ENCODE results near the gene BCS1L. TPM values are rescaled to one million over a fixed set of nuclear protein-coding genes. Genes with fewer than 3 reads are reported as not detected.

The BCS1L gene
- total and polyA plus RNA-seq, 2 of the 8 experiments (the other 6 are each of a cell fraction or from before 2014, with no cell fraction given): 23.7 to 37.1 TPM

- H4K5ac ChIP-seq (ENCODE audit: insufficient read length, low read depth, low read length): no peak overlapping the region
These were observed 36.7 kb upstream of the BCS1L start for GRCh38 chr2:218622606-218623365.

More at GRCh38 chr2:218622606-218623365, 36.7 kb upstream of the BCS1L start:
- Histone ChIP-seq H2BK120ac (replicated peaks; ENCODE audit: low read depth, low read length) (no peak overlapping the region), H2BK5ac (ENCODE audit: low read depth, low read length) (no peak overlapping the region), H2BK15ac (ENCODE audit: low read length) (no peak overlapping the region), H4K20me1 (replicated peaks in 1 of 2; ENCODE audit: control insufficient read depth in 1 of 2, insufficient read depth in 2 of 2, low read length in 2 of 2) (no peaks in the 10 kb centered on the region), H2AFZ (ENCODE audit: low read length) (peak overlapping the region; percentile 48; the same call in 1 of the 2 replicates), H3K36me3 (ENCODE audit: control insufficient read depth in 2 of 4, insufficient read depth in 4 of 4, low read length in 3 of 4) (no peaks in the 10 kb centered on the region), H3K4ac (replicated peaks; ENCODE audit: insufficient read length, low read depth, low read length) (no peak overlapping the region), H3K9me3 (ENCODE audit: insufficient read depth in 2 of 2, low read depth in 1 of 2, low read length in 1 of 2) (no peaks in the 10 kb centered on the region), H4K8ac (ENCODE audit: extremely low read depth, insufficient read depth, low read length) (no peak overlapping the region), H3K27me3 (replicated peaks in 1 of 4; ENCODE audit: control insufficient read depth in 3 of 4, extremely low read depth in 1 of 4, insufficient read depth in 3 of 4, low read length in 3 of 4) (no peaks in the 10 kb centered on the region), H2BK12ac (ENCODE audit: low read depth, low read length) (no peak overlapping the region), H3K18ac (ENCODE audit: extremely low read depth, low read length) (no peak overlapping the region; the same call in 1 of the 2 replicates), H2AK5ac (ENCODE audit: low read depth, low read length) (no peak overlapping the region), H3K9ac (replicated peaks in 1 of 4; ENCODE audit: extremely low read depth in 1 of 4, low read depth in 3 of 4, low read length in 3 of 4) (no peak overlapping the region), H2BK20ac (ENCODE audit: low read length) (no peak overlapping the region), H3K23me2 (ENCODE audit: low read depth, low read length) (no peaks in the 10 kb centered on the region), H3K79me1 (ENCODE audit: low read depth, low read length) (no peaks in the 10 kb centered on the region), H3K56ac (replicated peaks; ENCODE audit: insufficient read length, low read depth, low read length) (no peak overlapping the region), H4K91ac (replicated peaks; ENCODE audit: insufficient read length, low read length) (no peak overlapping the region), H3K79me2 (ENCODE audit: control insufficient read depth in 1 of 2, insufficient read depth in 2 of 2, low read length in 2 of 2) (no peaks in the 10 kb centered on the region), H3K23ac (ENCODE audit: insufficient read length) (no peak overlapping the region), H3K4me1 (replicated peaks in 1 of 4; ENCODE audit: control insufficient read depth in 3 of 4, insufficient read depth in 4 of 4, low read length in 3 of 4) (no peaks in the 10 kb centered on the region; a peak in 1 of 7 replicates), H3K14ac (ENCODE audit: insufficient read length) (no peak overlapping the region), H3K4me3 (ENCODE audit: extremely low read depth in 1 of 4, insufficient read depth in 2 of 4, low read depth in 3 of 4, low read length in 4 of 4) (no peak overlapping the region), H3K4me2 (ENCODE audit: insufficient read depth in 1 of 2, low read depth in 2 of 2, low read length in 2 of 2) (no peak overlapping the region), H3K27ac (ENCODE audit: low read depth, low read length) (no peak overlapping the region)
- ChIA-PET CTCF (ENCODE audit: partially characterized antibody) (no interaction called here), POLR2A (ENCODE audit: partially characterized antibody) (no interaction called here)
- no peak for DNase-seq (ENCODE audit: low read depth in 1 of 2, low spot score in 2 of 2)
- no peak for FAIRE-seq
- 93% methylated on average over 7 of the region's 7 CpGs; no CpG with 5 or more reads in 1 of the 2 experiments for WGBS, 2 experiments (ENCODE audit: extremely low coverage in 1 of 2, insufficient coverage in 1 of 2, insufficient read length in 1 of 2, insufficient replicate concordance in 2 of 2, low coverage in 1 of 2, low lambda C conversion rate in 2 of 2, missing lambda C conversion rate in 1 of 2)
- TF ChIP-seq CREB1 (IDR thresholded peaks at IDR 0.05) (no peak), GABPA (IDR thresholded peaks at IDR 0.05; ENCODE audit: borderline replicate concordance, insufficient read depth, low read length) (no peak), TBP (IDR thresholded peaks at IDR 0.05; ENCODE audit: low read depth, low read length) (no peak), CHD1 (IDR thresholded peaks at IDR 0.05; ENCODE audit: low read depth, low read length) (no peak), BCL11A (IDR thresholded peaks at IDR 0.05; ENCODE audit: low read depth in 2 of 2, low read length in 2 of 2) (no peak), TAF7 (optimal IDR thresholded peaks at IDR 0.05; ENCODE audit: borderline replicate concordance, low read depth, low read length) (no peak)
